ENCODE data around the gene BPIFB4.
"Not testable (repeated sequence)": the region's sequence is repeated elsewhere in the genome, so short reads cannot be mapped to it uniquely, and the experiment has no call there.

Gene BPIFB4

DNA sequence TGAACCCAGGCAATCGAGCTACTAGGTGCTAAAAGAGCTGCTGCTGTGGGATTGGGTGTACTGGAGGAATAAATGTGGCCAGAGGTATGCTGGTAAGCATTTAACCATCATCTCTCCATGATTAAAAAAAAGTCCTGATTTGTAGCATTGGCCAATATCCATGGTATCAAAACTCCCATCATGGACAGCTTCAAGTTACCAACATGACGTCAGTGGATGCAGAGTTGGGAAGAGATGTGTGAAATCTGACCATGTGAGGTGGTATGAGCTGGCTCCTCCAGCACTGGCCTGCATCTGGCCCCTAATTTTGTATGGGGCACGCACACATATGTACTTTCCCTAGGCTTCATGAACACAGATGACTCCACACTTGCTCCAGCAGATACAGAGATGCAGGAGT is 11.7 kb downstream of the BPIFB4 start:
- no peak for DNase-seq (ENCODE audit: low spot score)

DNA sequence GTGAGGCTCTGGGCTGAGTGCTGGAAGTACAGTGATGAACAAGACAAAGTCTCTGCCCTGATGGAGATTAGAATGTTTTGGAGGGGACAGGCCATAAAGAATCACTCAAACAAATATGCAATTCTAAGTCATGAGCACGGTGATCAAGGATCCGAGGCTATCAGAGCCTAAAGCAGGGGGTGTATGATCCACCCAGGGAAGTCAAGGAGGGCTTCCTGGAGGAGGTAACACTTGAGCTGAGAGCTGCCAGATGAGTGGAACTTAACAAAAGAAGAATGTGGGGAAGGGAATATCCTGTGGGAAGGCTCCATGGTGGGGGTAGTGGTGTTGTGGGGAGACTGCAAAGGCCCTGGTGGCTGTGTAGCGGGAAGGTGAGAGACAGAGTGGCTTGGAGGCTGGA is 12.2 kb downstream of the BPIFB4 start:
- DNase-seq (ENCODE audit: low spot score), result no peak

DNA sequence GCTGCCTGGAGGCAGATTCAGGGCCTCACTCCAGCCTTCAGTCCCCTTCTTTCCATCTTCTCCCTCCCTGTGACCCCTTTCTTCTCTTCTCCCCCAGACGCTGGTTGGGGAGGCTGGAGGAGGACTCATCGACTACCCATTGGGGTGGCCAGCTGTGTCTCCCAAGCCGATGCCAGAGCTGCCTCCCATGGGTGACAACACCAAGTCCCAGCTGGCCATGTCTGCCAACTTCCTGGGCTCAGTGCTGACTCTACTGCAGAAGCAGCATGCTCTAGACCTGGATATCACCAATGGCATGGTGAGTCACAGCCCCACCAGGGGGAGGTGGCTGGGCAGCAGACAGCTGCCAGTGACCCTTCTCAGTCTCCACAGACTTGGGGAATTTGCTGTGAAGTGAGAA is 12.9 kb downstream of the BPIFB4 start:
- DNase-seq (ENCODE audit: low spot score), result no peak

DNA sequence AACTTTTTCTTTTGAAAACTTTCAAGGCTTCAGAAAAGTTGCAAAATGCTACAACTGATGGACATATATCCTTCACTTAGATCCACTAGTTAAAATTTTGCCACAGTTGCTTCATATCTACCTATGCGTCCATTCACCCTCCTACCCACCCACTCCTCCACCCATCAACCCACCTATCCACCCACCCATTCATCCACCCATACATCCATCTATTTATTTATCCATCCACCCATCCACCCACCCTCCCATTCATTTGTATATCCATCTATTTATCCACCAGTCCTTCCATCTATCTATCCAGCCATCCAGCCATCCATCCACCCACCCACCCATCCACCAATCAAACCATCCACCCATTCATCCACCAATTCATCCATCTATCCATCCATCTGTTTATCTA is 13.6 kb downstream of the BPIFB4 start:
- DNase-seq (ENCODE audit: low spot score), result no peak

DNA sequence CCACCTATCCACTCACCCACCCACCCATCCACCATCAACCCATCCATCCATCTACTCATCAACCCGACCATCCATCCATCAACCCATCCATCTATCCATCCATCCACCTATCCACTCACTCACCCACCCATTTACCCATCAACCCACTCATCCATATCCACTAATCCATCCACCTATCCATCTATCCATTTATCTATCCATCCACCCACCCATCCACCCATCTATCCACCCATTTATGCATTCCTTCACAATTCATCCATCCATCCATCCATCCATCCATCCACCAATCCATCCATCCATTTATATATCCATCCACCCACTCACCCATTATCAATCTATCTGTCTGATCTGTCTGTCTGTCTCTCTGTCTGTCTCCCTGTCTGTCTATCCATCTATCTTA is 14.1 kb downstream of the BPIFB4 start:
- no peak for DNase-seq (ENCODE audit: low spot score)

DNA sequence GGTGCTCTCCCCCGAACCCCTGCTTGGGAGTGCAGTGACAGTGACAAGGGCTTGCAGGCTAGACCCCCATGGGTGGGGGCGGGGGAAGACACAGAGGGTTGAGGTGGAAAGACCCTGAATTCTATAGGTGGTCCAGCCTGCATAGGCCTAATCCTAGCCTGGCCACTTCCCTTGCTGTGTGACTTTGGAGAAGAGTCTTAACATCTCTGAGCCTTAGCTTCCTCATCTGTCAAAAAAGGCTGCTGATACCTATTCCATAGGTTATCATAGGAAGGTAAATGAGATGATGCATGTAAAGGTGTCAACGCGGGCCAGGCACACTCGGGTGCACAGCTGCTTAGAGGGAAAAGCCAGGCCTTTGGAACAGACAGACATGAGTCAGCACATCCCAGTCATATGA is 15.8 kb downstream of the BPIFB4 start:
- no peak for DNase-seq (ENCODE audit: low spot score)

DNA sequence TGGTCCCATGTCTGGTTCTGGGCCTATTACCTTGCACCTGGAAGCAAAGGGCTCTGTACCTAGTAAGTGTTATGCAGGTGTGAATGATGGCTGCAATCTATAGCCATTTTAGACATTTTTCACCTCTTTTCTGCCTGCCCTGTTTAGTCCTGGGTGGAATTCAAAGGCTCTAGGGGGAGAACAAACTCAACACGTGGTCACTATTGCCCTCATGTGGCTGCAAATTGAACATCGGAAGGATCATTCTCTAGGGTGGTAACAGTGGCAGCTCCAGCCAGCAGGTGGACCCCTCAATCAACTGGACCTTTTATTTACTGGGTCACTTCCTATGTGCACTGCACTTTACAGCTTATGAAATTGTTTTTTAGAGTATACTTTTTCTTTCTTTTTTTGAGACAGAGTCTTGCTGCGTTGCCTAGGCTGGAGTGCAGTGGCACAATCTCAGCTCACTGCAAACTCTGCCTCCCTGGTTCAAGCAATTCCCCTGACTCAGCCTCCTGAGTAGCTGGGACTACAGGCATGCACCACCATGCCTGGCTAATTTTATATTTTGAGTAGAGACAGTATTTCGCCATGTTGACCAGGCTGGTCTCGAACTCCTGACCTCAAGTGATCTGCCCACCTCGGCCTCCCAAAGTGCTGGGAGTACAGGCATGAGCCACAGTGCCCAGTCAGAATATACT is 16.6 kb downstream of the BPIFB4 start:
- DNase-seq (ENCODE audit: low spot score), result not testable (repeated sequence)

DNA sequence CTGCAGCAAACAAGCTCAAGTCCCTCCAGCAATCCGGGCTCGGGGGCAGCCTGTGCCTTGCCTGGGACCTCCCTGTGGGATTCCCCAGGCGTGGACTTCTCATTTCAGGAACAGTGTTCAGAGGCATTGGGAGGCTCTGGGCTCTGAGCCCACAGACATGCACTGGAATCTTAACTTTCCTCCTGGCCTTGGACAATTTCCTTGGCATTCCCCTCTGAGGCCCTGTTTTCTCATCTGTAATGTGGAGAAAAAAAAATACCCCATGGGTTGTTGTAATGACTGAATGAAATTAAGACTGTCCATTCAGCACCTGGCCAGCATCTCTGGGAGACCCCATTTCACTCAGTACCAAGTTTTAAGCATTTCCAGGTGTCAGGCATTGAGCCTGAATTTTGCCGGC is 17.6 kb downstream of the BPIFB4 start:
- no peak for DNase-seq (ENCODE audit: low spot score)

DNA sequence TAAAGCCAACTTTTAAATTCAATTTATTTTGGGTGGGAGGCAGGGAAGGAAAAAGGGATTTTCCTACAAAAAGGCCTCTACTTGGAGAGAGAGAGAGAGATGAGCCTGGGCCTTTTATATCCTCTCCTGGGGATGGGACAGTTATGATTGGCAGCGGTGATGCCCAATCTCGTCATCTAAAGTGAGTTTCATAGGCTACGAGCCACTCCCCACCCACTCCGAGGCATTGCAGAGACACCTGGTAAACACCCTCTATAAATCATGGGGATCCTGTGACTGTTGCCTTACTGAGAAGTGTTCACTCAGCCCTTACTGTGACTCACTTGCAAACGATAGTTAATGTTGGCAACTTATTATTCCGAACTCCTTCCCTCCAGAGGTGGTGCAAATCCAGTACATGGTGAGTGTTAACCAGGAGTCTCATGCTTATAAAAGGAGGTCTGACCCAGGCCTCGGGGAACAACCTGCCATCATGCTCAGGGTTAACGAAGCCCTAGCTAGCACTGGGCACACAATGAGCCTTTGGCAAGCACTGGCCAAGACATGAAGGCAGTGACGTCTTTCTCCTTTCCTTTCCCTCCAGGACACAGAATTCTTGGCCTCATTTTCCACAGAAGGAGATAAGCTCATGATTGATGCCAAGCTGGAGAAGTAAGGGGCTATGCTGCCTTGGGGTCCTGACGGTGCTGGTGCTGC is 20.5 kb downstream of the BPIFB4 start:
- no peak for DNase-seq (ENCODE audit: low spot score)

DNA sequence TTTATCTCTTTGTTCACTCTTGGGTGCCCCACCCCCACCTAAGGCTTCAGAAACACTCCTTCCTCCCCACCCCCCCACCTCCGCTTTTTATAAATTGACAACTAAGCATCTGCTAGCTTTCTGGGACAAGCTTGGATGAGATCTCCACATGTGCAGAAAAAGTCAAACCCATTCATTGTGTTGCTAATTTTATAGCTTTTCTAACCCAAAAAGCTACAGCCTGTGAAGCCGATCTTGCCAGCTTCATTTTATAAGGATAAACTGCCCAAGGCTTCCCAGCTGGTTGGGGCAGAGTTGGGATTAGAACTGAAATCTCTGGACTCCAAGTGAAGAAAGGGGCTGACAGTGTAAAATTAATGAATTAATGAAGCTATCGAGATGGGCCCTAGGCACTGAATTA is 24.1 kb downstream of the BPIFB4 start:
- no peak for DNase-seq (ENCODE audit: low spot score)

DNA sequence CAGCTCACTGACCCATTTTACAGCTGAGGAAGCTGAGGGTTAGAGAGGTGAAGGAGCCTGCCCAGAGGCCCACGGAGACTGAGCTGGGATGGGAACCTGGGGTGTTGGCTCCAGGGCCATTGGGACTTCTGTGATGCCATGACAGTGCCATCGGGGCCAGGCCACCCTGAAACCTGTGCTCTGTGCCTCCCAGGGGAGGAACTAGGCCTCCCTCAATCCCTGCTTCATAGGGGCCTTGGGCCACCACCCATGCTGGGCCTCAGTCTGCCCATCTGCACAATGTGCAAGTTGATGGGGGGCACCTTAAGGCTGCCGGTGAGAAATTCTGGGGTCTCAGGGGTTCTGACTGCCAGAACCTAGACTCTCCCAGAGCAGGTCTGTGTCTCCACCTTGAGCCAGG is 24.9 kb downstream of the BPIFB4 start:
- no peak for DNase-seq (ENCODE audit: low spot score)

DNA sequence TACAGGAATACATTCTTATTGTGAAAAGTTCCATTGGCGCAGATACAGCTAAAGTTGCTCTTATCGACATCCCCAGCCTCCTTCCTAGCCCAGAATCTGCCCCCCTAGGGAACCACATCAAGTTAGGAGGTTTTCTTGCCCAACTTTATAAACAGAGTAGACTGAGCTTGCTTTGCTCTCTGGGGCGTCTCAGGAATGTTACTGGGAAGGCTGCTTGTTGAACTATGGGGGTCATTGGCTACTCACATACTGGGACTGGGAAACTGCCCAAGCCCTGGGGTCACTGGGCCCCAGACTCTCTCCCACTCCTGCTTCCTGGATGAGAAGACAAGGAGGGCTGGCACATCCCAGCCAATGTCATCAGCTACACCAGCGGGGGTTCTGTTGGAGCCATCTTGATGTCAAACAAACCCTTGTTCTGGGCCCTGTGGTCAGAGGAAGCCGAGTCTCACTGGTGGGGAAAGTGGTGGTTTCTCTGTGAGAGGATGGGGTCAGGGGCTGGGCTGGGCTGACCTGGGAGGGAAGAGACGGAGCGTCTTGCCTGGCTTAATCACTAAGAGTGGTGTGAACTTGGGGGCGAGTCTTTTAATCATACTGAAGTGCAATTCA is 26.0 kb downstream of the BPIFB4 start:
- no peak for DNase-seq (ENCODE audit: low spot score)

DNA sequence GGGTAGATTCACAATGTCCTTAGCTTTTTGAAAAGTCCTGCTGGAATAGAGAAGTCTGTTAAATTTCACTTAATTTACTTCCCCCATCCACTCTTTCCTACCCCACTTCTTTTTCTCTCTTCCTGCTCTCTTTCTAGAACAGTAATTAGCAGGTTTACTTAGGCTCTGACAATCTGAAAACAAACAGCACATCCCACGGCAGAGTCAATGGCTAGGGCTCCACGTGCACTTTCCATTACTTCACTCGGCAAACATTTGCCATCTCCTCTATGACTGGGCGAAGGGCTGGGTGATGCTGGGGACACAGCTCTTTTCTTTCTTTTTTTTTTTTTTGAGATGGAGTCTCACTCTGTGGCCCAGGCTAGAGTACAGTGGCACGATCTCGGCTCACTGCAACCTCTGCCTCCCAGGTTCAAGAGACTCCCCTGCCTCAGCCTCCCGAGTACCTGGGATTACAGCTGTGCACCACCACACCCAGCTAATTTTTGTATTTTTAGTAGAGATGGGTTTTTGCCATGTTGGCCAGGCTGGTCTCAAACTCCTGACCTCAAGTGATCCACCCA is 26.7 kb downstream of the BPIFB4 start:
- not testable (repeated sequence) for DNase-seq (ENCODE audit: low spot score)

DNA sequence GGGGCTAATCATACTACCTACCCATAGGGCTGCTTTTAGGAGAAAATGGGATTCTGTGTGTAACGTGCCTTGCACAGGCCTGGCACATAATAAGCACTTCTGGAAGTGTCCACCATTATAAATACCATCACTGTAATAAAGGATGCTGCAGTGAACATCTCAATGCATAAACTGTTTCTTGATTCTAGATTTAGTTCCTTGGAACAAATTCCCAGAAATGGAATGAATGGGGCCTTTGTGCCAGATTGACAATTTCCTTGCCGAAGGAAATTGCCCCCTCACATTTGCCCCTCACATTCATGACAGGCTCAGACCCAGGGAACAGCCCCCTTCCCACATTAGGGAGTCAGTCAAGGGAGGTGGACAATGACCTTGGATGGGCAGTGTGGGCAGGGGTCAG is 29.2 kb downstream of the BPIFB4 start:
- DNase-seq (ENCODE audit: low spot score), result no peak

DNA sequence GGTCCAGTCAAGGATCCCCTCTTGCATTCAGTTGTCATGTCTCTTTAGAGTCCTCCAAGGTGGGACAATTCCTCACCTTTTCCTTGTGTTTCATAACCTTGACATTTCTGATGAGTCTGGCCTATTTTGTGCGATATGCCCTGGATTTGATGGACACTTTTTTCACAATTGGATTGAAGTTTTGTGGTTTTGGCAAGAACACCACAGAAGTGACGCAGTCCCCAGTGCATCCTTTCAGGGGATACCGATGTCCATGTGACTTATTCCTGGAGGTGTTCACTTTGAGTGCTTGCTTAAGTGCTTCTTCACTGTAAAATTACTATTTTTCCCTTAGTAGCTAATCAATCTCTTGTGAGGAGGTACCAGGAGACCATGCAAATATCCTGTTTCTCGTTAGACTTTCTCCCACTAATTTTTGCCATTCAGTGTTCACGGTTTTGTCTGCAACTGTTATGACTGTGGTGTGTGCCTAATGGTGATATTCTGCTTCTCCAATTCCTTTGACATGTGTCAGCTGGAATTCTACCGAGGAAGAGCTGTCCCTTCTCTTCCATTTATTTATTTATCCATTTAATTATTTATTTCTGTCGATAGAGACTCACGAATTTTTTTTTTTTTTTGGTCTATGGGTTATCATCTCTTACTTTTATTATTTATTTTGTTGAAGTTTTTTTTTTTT is 30.8 kb downstream of the BPIFB4 start:
- DNase-seq (ENCODE audit: low spot score), result no peak

DNA sequence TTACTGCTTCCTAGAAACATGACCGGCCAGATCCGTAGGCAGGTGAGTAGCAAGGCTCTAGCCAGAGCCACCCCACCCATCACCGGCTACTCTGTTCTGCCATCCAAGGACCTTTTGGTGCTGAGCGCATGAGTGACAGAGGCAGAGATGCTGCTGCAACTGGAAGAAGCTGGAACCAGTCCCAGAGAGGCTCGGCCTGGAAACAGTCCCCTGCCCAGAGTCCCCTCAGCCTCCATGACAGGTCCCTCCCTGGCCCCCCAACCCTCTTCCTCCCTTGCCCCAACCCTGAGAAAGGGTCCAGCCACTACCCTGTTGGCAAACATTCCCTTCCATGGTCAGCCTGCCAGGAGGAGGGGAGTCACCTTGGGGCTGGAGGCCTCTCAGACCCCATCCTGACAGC is 31.9 kb downstream of the BPIFB4 start:
- no peak for DNase-seq (ENCODE audit: low spot score)

DNA sequence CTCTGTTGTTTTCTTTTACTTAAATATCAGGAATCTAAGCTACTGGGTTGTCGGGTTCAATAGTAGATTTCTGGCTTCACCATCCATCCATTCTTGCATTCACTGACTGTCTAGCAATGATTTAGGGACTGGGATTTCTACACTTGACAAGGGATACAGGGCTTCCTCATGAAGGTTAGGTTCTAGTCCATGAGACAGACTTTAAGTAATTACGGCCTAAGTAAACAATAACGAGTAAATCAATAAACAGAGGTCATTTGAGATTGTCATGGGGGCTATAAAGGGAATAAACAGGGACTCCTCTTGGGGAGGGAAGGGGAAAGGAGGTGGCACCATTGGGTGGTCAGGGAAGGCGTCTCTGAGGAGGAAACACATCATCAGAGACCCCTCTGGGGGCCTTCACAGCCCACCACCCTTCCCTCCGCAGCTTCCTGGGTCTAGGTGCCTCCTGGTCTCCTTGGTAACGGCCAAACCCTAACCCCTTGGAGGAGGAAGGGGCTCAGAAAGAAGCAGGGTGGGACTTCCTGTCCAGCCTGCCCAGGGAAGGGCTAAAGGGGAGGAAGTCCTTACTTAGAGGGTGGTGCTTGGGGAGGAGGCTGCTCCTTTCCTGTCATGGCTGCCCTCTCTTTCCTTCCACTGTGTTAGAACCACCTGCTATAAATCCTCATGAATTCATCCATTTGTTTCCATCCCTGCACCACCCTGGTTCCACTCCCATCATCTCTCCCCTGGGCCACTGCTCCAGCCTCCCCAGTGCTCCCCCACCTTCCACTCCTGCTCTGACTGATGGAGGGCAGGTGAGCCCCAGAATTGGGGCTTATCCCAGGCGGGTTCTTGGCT is 33.3 kb downstream of the BPIFB4 start:
- DNase-seq (ENCODE audit: low spot score), result no peak

DNA sequence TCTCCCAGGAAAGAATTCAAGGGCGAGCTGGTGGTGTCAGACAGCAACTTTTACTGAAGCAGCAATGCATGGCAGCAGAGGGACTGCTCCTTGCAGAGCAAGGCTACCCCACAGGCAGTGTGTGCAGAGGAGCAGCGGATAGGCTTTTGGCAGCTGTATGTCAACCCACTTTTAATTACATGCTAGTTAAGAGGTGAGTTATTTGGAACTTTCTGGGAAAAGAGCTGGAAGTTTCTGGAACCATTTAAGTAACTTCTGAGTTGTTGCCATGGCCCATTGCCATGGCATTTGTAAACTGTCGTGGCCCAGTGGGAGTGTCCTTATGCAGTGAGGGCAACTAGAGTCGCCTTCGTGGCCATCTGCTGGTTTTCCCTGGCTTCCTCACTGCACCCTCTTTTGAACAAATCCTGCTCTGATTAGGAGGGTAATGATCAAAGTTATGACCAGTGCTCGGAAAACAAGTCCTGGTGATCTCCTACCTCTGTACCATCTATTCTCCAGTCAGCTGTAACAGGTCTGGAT is 34.0 kb downstream of the BPIFB4 start:
- DNase-seq (ENCODE audit: low spot score), result no peak

DNA sequence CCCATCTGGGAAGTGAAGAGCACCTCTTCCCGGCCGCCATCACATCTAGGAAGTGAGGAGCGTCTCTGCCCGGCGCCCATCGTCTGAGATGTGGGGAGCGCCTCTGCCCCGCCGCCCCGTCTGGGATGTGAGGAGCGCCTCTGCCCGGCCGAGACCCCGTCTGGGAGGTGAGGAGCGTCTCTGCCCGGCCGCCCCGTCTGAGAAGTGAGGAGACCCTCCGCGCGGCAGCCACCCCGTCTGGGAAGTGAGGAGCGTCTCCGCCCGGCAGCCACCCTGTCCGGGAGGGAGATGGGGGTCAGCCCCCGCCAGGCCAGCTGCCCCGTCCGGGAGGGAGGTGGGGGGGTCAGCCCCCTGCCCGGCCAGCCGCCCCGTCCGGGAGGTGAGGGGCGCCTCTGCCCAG is 36.1 kb downstream of the BPIFB4 start:
- DNase-seq (ENCODE audit: low spot score), result not testable (repeated sequence)

DNA sequence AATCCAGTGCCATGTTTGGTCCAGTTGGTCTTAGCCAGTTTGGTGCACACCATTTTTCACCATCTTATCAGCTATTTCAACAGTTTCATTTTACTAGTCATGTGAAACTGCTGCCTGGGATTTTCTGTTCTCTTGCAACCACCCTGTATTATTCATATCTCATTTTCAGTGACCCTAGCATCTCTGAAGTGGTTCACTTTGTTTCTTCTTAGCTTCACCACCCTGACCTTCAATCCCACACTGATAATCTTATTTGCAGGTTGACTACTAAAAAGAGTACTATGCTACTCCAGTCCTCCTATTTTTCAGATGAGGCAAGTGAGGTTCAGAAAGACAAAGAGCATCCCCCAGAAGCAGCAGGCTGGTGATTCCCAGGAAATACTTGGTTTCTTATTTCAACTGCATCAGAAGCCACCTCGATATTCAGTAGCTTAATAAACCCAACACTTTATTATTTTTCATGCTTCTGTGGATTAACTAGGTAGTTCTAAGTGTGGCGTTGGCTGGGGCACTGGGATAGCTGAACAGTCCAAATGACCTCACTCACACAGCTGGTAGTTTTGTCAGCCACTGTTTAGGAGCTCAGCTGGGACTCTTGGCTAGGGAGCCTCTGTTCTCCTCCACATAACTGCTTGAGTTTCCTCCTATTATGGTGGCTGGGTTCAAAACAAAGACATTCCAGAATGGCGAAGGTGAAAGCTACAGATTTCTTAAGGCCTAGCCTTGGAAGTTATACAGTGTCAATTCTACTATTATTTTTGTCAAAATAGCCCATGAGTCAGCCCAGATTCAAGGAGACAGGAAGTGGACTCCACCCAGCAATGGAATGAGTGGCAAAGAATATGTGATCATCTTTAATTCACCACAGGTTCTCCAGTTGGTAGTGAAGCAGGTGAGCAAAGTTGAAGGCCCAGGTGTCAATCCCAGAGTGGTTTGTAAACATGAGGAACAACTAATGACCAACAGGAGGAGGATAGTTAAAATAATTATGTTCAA is 40.6 kb downstream of the BPIFB4 start:
- DNase-seq (ENCODE audit: low spot score), result no peak
